ENCODE results near the gene KRTAP12-2.

The KRTAP12-2 gene

GRCh38 chr21:44623575-44623974, 43.2 kb downstream of the KRTAP12-2 start:
- no peak for DNase-seq

- no peak for DNase-seq
These were observed 46.8 kb downstream of the KRTAP12-2 start for GRCh38 chr21:44619886-44620285.

- peak; percentile 69 for DNase-seq
These were observed 47.8 kb downstream of the KRTAP12-2 start for GRCh38 chr21:44618909-44619308.

GRCh38 chr21:44618504-44618903, 48.2 kb downstream of the KRTAP12-2 start:
- peak; percentile 4 for DNase-seq

GRCh38 chr21:44617071-44617501, 49.6 kb downstream of the KRTAP12-2 start:
- DNase-seq: no peak

DNA sequence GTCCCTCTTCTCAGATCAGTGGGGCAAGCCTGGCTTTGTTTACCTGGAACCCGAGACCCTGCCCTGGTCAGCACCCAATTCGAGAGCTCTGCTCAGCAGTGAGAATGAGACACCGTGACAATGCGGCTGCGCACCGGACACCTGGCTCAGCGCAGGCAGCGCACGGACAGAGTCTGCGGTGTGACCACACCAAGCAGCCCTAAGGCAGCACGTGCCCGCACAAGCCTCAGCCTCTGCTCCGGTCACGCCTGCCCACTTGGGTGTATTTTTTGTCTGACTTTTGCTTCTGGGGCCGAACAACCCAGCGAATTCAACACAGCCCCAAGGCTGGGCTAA, 50.2 kb downstream of the KRTAP12-2 start:
- DNase-seq: no peak

All from CD4-positive, alpha-beta T cell treated with Interferon gamma for 1 hour (primary cell).